GM18951 (cell line): Measurements from ENCODE around the gene TEKT4.
"Not testable (repeated sequence)": the region's sequence is repeated elsewhere in the genome, so short reads cannot be mapped to it uniquely, and the experiment has no call there.

Experiments
- POLR2A ChIP-seq: IDR thresholded peaks from 4 replicates; pipeline ENCODE4 v1.6.1; 2011; ENCODE audit warnings: mild to moderate bottlenecking; ENCODE audit not compliant: insufficient read length, insufficient read depth; ENCODE audit errors: extremely low read depth
- in situ Hi-C: fragments of 300-500 bp; cut with MboI; formaldehyde crosslinking; loops from one replicate; pipeline ENCODE4 v1.12.0; 2022; ENCODE audit warnings: low sequenced_read_pairs, mixed read lengths, inconsistent platforms; ENCODE audit not compliant: unreplicated experiment

Gene TEKT4

DNA sequence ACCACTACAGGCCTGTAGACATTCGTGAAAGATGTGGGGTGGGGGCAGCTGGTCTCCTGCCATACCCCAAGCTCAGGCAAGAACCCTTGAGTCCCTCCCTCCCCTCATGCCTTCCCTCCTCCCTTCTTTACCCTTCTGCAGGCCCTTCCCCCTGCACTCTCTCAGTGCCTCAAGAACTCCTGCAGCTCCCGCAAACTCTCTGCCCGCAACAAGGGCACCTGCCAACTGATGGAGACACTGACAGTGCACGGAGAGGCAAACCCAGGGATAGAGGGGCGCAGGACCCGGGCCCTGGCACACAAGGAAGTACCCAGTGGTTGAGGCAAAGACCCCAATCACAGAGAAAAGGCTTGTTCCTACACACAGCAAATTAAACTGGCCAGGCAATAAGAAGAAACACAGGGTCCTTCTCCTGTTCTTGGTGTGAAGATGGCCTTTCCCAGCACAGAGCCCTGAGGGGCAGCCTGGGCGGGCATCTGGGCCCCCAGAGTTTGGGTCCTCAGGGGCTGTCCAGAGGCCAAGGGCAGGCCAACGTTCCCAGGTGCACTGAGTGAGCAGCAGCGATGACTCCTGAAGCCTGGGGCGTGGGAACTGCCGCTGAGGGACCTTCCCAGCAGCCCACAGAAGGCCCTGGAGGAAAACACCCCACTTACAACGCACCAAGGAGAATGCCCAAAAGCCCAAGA lies 1.6 kb downstream of the TEKT4 start:
- TF ChIP-seq POLR2A = no peak
- in situ Hi-C loops = no loop called here

GRCh38 chr2:94873362-94874276 lies 2.4 kb downstream of the TEKT4 start:
- no peak for TF ChIP-seq POLR2A
- in situ Hi-C loops = no loop called here

- in situ Hi-C loops = no loop called here
- TF ChIP-seq POLR2A = no peak
Measured at GRCh38 chr2:94874277-94874997, 3.2 kb downstream of the TEKT4 start.

DNA sequence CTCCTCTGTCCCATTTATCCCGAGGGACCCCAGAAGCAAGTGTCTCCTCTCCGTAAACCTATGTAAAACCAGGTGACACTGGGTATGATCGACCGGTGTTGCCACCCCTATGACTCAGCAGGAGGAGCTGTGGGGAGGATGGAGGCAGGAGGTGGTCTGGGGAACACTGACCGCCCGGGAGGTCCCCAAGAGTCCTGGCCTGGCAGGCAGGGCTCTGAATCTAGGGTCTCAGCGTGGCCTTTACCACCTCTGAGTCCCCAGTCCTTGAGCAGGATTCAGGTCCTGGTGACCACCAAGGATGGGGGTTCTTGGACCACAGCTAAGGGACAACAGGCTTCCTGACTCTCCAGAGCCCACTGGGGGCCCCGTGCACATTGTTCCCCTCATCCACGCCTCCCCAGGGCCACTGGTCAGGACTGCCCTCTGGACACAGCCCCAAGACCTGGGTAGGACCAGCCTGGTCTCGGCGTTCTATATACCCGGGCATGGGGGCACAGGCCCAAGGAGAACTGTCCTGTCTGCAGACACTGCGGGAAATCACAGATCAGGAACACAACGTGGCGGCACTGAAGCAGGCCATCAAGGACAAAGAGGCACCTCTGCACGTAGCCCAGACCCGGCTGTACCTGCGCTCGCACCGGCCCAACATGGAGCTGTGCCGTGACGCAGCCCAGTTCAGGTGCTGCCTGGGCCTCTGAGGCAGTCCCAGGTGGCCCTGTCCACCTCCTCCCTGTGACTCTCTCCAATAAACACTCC lies 4.0 kb downstream of the TEKT4 start:
- in situ Hi-C loops = no loop called here
- TF ChIP-seq POLR2A = no peak

DNA sequence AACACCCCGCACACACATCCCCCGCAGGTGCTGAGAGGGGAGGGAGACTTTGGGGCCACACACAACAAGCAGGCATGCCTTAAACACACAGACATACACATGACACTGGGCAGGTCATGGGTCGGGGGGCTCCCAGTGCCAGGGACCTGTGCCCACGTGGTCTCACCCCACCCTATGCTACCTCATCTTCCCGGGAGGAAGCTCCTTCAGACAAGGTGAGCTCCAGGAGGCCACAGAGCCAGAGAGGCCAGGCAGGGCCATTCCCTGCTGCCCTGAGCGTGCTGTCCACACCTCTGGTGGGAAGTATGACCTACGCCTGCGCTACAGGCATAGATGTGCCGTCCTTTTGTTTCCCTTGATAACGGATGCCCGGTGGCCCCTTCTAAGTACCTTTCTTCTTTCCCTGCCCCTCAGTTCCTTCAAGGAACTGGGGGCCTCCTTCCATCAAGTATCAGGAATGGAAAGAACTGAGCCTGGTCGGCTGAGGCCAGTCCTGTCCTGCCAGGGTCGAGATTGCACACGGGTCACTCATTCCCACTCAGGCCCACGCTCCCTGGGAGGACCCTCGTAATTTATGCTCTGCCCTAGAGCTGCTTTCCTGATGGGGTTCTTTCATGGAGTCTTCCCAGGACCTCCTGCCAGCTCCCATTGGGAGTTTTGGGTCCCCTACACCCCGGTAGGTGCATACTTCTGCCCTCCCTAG lies 4.7 kb downstream of the TEKT4 start:
- no peak for TF ChIP-seq POLR2A
- in situ Hi-C loops = no loop called here

- TF ChIP-seq POLR2A = no peak
- in situ Hi-C loops = no loop called here
Measured at GRCh38 chr2:94876523-94876863, 5.3 kb downstream of the TEKT4 start.

GRCh38 chr2:94877129-94877528 lies 5.9 kb downstream of the TEKT4 start:
- no peak for TF ChIP-seq POLR2A
- in situ Hi-C loops = no loop called here

GRCh38 chr2:94878575-94878974 lies 7.3 kb downstream of the TEKT4 start:
- in situ Hi-C loops = not testable (repeated sequence)

DNA sequence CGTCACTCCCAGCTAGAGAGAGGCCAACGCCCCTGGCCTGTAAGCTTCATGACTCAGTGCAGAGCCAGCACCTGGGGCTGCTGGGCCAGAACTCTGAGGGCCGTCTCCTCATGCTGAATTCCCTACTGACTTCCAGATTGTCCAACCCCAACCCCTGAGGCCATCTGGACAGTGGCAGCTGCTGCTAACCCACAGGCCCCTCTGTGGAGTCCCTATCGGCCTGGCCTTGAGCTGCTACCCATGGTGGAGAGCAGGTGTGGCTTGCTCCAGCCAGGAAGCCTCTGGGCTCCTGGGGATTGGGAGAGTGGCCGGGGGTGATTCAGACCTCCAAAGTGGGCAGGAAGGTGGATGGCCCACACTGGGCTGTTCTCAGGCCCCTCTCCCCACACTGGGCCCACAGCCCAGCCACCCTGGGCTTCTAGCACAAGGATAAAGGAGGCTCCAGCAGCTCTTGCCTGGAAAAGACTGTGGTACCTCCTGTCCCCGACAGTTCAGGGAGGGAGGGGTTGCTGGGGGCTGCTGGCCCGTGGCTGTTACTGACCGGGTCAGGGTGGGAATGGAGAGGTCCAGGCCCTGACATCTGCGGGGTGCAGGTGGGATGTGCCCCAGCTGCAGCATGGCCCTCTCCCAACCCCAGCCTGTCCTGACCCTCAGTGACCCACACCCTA lies 8.2 kb downstream of the TEKT4 start:
- TF ChIP-seq POLR2A = no peak
- in situ Hi-C loops = no loop called here

DNA sequence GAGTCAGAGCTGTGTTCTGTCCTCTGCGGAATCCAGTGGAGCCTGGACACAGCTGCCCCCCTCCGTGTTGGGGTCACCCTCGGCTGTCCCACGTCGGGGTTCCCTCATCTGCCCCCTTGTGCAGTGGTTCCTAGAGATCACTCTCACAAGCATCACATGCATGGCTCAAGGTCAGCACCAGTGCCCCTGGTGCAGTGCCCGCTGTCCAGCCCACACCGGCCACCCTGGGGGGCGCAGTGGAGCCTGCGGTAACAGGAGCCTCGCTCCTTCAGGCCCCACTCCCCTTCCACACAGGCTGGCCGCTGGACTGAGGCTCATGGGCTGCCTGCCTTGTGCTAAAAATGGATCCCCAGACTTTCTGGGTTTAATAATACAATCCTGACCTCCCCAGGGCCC lies 8.8 kb downstream of the TEKT4 start:
- in situ Hi-C loops = no loop called here
- no peak for TF ChIP-seq POLR2A

DNA sequence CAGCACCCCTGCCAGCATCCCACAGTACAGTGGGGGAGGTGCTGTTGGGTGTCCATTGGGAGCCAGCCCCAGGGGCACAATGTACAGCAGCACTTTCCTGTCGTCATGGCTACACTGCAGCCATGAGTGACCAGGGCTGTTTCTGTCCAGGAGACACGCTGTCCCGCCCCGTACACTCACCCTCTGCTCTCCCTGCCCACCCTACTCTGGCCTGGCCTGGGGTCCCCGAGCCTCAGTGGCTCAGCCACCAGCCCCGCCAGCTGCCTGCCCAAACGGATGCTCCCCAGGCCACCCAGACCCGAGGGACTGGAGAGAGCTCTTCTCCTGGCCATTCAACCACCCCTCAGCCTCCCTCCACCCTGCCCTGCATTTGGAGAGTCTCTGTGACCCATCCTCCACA lies 9.3 kb downstream of the TEKT4 start:
- TF ChIP-seq POLR2A = no peak
- in situ Hi-C loops = no loop called here

DNA sequence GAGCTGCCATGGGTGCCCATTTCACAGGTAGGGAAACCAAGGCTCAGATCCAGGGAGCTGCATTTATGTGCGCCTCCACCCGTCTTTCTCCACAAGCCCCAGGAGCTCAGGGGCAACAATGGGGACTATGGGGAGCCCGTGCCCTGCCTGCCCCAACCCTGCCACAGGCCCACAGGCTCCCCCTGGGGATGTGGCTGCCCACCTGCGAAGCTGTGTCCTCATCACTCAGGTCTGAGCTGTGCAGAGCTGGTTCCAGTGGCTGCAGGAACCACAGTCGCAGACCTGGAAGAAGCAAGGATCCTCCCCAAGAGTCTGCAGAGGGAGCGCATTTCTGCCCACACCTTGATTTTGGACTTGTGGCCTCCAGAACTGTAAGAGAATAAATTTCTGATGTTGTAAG lies 9.8 kb downstream of the TEKT4 start:
- in situ Hi-C loops = no loop called here
- no peak for TF ChIP-seq POLR2A
